HCT116 (cell line): ENCODE results near the gene NFAT5. TPM values are rescaled to one million over a fixed set of nuclear protein-coding genes. Genes with fewer than 3 reads are reported as not detected.

Experiments used
- ATAC-seq: fragments of 200-7000 bp; cut with Tn5 transposase; 2 replicates; pipeline ENCODE4 v1.9.1; 2020; ENCODE audit warnings: mild to moderate bottlenecking, moderate library complexity
- BruUV-seq: library from RNA; stranded (reverse); fragments of 400-500 nt; replicated peaks from 2 replicates; lab custom pipeline; 2021; lab: Mats Ljungman, UMichigan
- CTCF ChIA-PET: fragments of 300-600 bp; sonication (Branson Sonifier 250); formaldehyde crosslinking; loops from one replicate; lab custom pipeline; 2021; ENCODE audit warnings: antibody characterized with exemption; lab: Charles Lee
- POLR2A ChIA-PET: fragments of 300-600, 350-600 bp; sonication (Branson Sonifier 250); formaldehyde crosslinking; loops from one replicate; lab custom pipeline; 2021; ENCODE audit warnings: antibody characterized with exemption; lab: Charles Lee
- RAD21 ChIA-PET, 2 experiments: fragments of 300-600 bp; sonication (Branson Sonifier 250); formaldehyde crosslinking; loops; one replicate each; lab custom pipeline; 2023; ENCODE audit warnings: low total read pairs in 2 of 2; ENCODE audit not compliant: uncharacterized antibody in 2 of 2, unreplicated experiment in 2 of 2, low non-redundant PET in 1 of 2; lab: Charles Lee
- DNase-seq: peaks from one replicate; pipeline ENCODE4 v3.0.0-alpha.2; 2010; ENCODE audit warnings: low read depth, low spot score
- H2AFZ ChIP-seq: fragments of 200-600 bp; shearing (Covaris generic), sonication (generic); 2 replicates; pipeline ENCODE4 v1.6.1; 2017; ENCODE audit warnings: low read depth, mixed run types, mixed read lengths, antibody characterized with exemption, low read length; ENCODE audit not compliant: poor library complexity, severe bottlenecking
- H3K27ac ChIP-seq: 2 replicates; pipeline ENCODE4 v1.5.1; 2012; ENCODE audit warnings: low read depth, low read length
- H3K27me3 ChIP-seq: fragments of 200-600 bp; sonication (generic); 2 replicates; pipeline ENCODE4 v1.6.1; 2016; ENCODE audit warnings: mixed run types, low read length, mixed read lengths; ENCODE audit not compliant: insufficient read depth
- H3K36me3 ChIP-seq, 2 experiments: fragments of 200-500 bp in 1 of 2; fragments of 200-600 bp in 1 of 2; sonication (Bioruptor generic) in 1 of 2; sonication (generic) in 1 of 2; 2 replicates each; pipeline versions ENCODE4 v1.5.1 to v1.6.1; 2014 to 2016; ENCODE audit warnings: low read length in 2 of 2, inconsistent platforms in 1 of 2, mixed read lengths in 1 of 2, mixed run types in 1 of 2; ENCODE audit not compliant: insufficient read depth in 2 of 2, control insufficient read depth in 1 of 2
- H3K4me1 ChIP-seq, 2 experiments: fragments of 200-600 bp in 1 of 2; sonication (generic) in 1 of 2; 2 replicates each; pipeline versions ENCODE4 v1.5.1 to v1.6.1; 2012 to 2017; ENCODE audit warnings: low read length in 2 of 2, inconsistent platforms in 1 of 2, mild to moderate bottlenecking in 1 of 2, mixed read lengths in 1 of 2, mixed run types in 1 of 2, moderate library complexity in 1 of 2; ENCODE audit not compliant: insufficient read depth in 2 of 2, control insufficient read depth in 1 of 2
- H3K4me2 ChIP-seq: fragments of 200-600 bp; sonication (generic); 2 replicates; pipeline ENCODE4 v1.6.1; 2017; ENCODE audit warnings: mixed run types, low read length, mixed read lengths
- H3K4me3 ChIP-seq, 2 experiments: fragments of 200-600 bp in 1 of 2; sonication (generic) in 1 of 2; replicated peaks in 1 of 2; 2 replicates each; pipeline ENCODE4 v1.5.1; 2011 to 2016; ENCODE audit warnings: low read length in 2 of 2, control low read depth in 1 of 2, low read depth in 1 of 2, mild to moderate bottlenecking in 1 of 2, mixed read lengths in 1 of 2, mixed run types in 1 of 2
- H3K79me2 ChIP-seq: fragments of 200-600 bp; sonication (generic); 2 replicates; pipeline ENCODE4 v1.6.1; 2017; ENCODE audit warnings: mild to moderate bottlenecking, mixed run types, low read length, moderate library complexity, mixed read lengths; ENCODE audit not compliant: insufficient read depth
- H3K9ac ChIP-seq: fragments of 200-600 bp; sonication (generic); 2 replicates; pipeline ENCODE4 v1.6.1; 2016; ENCODE audit warnings: low read length, mixed read lengths
- H3K9me2 ChIP-seq: fragments of 200-600 bp; sonication (generic), shearing (Covaris generic); 2 replicates; pipeline ENCODE4 v1.6.1; 2017; ENCODE audit warnings: mixed run types, mild to moderate bottlenecking, moderate library complexity; ENCODE audit not compliant: insufficient read depth
- H3K9me3 ChIP-seq, 2 experiments: fragments of 200-500 bp in 1 of 2; fragments of 200-600 bp in 1 of 2; sonication (Bioruptor generic) in 1 of 2; sonication (generic) in 1 of 2; 2 replicates each; pipeline ENCODE4 v1.6.1; 2014 to 2017; ENCODE audit warnings: low read length in 2 of 2, mixed read lengths in 2 of 2, inconsistent platforms in 1 of 2, low read depth in 1 of 2, mild to moderate bottlenecking in 1 of 2, mixed run types in 1 of 2, moderate library complexity in 1 of 2; ENCODE audit not compliant: control insufficient read depth in 1 of 2, insufficient read depth in 1 of 2
- H4K20me1 ChIP-seq: fragments of 200-600 bp; sonication (generic), shearing (Covaris generic); 2 replicates; pipeline ENCODE4 v1.6.1; 2017; ENCODE audit warnings: mixed run types, mild to moderate bottlenecking, moderate library complexity; ENCODE audit not compliant: insufficient read depth
- CBX3 ChIP-seq: IDR thresholded peaks from 2 replicates; pipeline ENCODE4 v1.6.1; 2012; ENCODE audit warnings: low read depth
- CEBPB ChIP-seq: IDR thresholded peaks from 2 replicates; pipeline ENCODE4 v1.6.1; 2012; ENCODE audit warnings: low read depth
- EZH2 ChIP-seq: fragments of 200-600 bp; sonication (generic); IDR thresholded peaks from 2 replicates; pipeline ENCODE4 v1.6.1; 2017; ENCODE audit warnings: antibody characterized with exemption, mixed run types
- EZH2phosphoT487 ChIP-seq: fragments of 200-600 bp; IDR thresholded peaks from 2 replicates; pipeline ENCODE4 v1.6.1; 2018; ENCODE audit warnings: antibody characterized with exemption, borderline replicate concordance
- MAX ChIP-seq: IDR thresholded peaks from 2 replicates; pipeline ENCODE4 v1.6.1; 2012
- POLR2A ChIP-seq: IDR thresholded peaks from 2 replicates; pipeline ENCODE4 v1.7.0; 2011; ENCODE audit warnings: borderline replicate concordance; ENCODE audit not compliant: insufficient read depth, insufficient read length; ENCODE audit errors: extremely low read depth
- POLR2AphosphoS5 ChIP-seq: IDR thresholded peaks from 2 replicates; pipeline ENCODE4 v1.6.1; 2011; ENCODE audit warnings: mild to moderate bottlenecking, low read depth, low read length, moderate library complexity
- RAD21 ChIP-seq: IDR thresholded peaks from 2 replicates; pipeline ENCODE4 v1.6.1; 2012; ENCODE audit warnings: low read depth, mild to moderate bottlenecking
- SIN3A ChIP-seq: IDR thresholded peaks from 2 replicates; pipeline ENCODE4 v1.6.1; 2012; ENCODE audit warnings: low read depth
- SP1 ChIP-seq: IDR thresholded peaks from 2 replicates; pipeline ENCODE4 v1.6.1; 2012; ENCODE audit warnings: low read depth
- SRF ChIP-seq: IDR thresholded peaks from 2 replicates; pipeline ENCODE4 v1.6.1; 2012; ENCODE audit warnings: low read depth
- TCF7L2 ChIP-seq: IDR thresholded peaks from 2 replicates; pipeline ENCODE4 v1.7.0; 2011; ENCODE audit warnings: borderline replicate concordance, inconsistent platforms; ENCODE audit not compliant: insufficient read depth, insufficient read length; ENCODE audit errors: extremely low read depth
- YY1 ChIP-seq: IDR thresholded peaks from 2 replicates; pipeline ENCODE4 v1.6.1; 2011; ENCODE audit warnings: low read length, low read depth, moderate library complexity, mild to moderate bottlenecking; ENCODE audit not compliant: insufficient replicate concordance; ENCODE audit errors: extremely low read depth
- ZFX ChIP-seq: fragments of 450-650 bp; IDR thresholded peaks from 2 replicates; pipeline ENCODE4 v1.6.1; 2017
- intact Hi-C: fragments of 100-400 bp; cut with micrococcal nuclease; formaldehyde crosslinking; loops from 2 replicates; pipeline ENCODE4 v1.10.0; 2022
- total RNA-seq: library from RNA; stranded (reverse); gene quantifications from one replicate; pipeline ENCODE4 v1.2.1, GENCODE V29; 2021; ENCODE audit not compliant: unreplicated experiment
- TF ChIP-seq, protein P1 (sequence below): IDR thresholded peaks from 2 replicates; pipeline ENCODE4 v1.6.1; 2011; ENCODE audit warnings: mild to moderate bottlenecking, low read length, moderate library complexity; ENCODE audit not compliant: insufficient replicate concordance; ENCODE audit errors: extremely low read depth
- TF ChIP-seq, protein P2 (sequence below): IDR thresholded peaks from 2 replicates; pipeline ENCODE4 v1.6.1; 2012; ENCODE audit warnings: low read depth

Gene NFAT5
- total RNA-seq, 1 experiment from 2014 or later: 67.4 TPM

GRCh38 chr16:69520800-69521602 lies 44.8 kb upstream of the NFAT5 start:
- Histone ChIP-seq H3K9me2 (no peaks in the 10 kb centered on the region), H3K4me2 (no peak overlapping the region), H3K27ac (peak overlapping the region; percentile 16; the same call in 1 of the 2 replicates), H4K20me1 (no peaks in the 10 kb centered on the region), H3K27me3 (no peaks in the 10 kb centered on the region), H3K9me3 (no peaks in the 10 kb centered on the region), H3K36me3 (no peaks in the 10 kb centered on the region), H2AFZ (no peak overlapping the region), H3K4me3 (no peak overlapping the region), H3K4me1 (peaks cover 15 to 29% of the 10 kb centered on the region in 2 experiments), H3K9ac (no peak overlapping the region), H3K79me2 (no peaks in the 10 kb centered on the region)
- BruUV-seq: no TSS peak
- ChIA-PET CTCF (no interaction called here), POLR2A (interaction anchor here (2.6 kb wide), 1 partner anchor 9 kb away, joined by 14 read pairs; no protein-coding TSS in a partner anchor), RAD21 (interaction anchor here in 1 of 2 experiments (0.5 kb wide), 1 partner anchor 39 kb away, joined by 3 read pairs; no protein-coding TSS in a partner anchor)
- TF ChIP-seq CBX3 (no peak), CEBPB (no peak), ZFX (no peak), TCF7L2 (no peak), POLR2AphosphoS5 (no peak), EZH2phosphoT487 (no peak), SP1 (no peak), SIN3A (no peak), RAD21 (no peak), EZH2 (no peak), POLR2A (no peak), SRF (no peak), MAX (no peak), YY1 (no peak)
- TF ChIP-seq, protein P1, sequence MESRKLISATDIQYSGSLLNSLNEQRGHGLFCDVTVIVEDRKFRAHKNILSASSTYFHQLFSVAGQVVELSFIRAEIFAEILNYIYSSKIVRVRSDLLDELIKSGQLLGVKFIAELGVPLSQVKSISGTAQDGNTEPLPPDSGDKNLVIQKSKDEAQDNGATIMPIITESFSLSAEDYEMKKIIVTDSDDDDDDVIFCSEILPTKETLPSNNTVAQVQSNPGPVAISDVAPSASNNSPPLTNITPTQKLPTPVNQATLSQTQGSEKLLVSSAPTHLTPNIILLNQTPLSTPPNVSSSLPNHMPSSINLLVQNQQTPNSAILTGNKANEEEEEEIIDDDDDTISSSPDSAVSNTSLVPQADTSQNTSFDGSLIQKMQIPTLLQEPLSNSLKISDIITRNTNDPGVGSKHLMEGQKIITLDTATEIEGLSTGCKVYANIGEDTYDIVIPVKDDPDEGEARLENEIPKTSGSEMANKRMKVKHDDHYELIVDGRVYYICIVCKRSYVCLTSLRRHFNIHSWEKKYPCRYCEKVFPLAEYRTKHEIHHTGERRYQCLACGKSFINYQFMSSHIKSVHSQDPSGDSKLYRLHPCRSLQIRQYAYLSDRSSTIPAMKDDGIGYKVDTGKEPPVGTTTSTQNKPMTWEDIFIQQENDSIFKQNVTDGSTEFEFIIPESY: no peak
- TF ChIP-seq, protein P2, sequence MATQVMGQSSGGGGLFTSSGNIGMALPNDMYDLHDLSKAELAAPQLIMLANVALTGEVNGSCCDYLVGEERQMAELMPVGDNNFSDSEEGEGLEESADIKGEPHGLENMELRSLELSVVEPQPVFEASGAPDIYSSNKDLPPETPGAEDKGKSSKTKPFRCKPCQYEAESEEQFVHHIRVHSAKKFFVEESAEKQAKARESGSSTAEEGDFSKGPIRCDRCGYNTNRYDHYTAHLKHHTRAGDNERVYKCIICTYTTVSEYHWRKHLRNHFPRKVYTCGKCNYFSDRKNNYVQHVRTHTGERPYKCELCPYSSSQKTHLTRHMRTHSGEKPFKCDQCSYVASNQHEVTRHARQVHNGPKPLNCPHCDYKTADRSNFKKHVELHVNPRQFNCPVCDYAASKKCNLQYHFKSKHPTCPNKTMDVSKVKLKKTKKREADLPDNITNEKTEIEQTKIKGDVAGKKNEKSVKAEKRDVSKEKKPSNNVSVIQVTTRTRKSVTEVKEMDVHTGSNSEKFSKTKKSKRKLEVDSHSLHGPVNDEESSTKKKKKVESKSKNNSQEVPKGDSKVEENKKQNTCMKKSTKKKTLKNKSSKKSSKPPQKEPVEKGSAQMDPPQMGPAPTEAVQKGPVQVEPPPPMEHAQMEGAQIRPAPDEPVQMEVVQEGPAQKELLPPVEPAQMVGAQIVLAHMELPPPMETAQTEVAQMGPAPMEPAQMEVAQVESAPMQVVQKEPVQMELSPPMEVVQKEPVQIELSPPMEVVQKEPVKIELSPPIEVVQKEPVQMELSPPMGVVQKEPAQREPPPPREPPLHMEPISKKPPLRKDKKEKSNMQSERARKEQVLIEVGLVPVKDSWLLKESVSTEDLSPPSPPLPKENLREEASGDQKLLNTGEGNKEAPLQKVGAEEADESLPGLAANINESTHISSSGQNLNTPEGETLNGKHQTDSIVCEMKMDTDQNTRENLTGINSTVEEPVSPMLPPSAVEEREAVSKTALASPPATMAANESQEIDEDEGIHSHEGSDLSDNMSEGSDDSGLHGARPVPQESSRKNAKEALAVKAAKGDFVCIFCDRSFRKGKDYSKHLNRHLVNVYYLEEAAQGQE: no peak
- DNase-seq (no peak), ATAC-seq (no peak)
- intact Hi-C loops: no loop called here
